Neural cell (in vitro differentiated cells): ENCODE measurements around the gene CDH4.

Source experiments
- MXI1 ChIP-seq: fragments of 450-650 bp; conservative IDR thresholded peaks from 2 replicates; pipeline ENCODE4 v1.6.1; 2014; ENCODE audit warnings: antibody characterized with exemption, mild to moderate bottlenecking; ENCODE audit not compliant: poor library complexity, severe bottlenecking
- POLR2AphosphoS5 ChIP-seq: IDR thresholded peaks from 2 replicates; pipeline ENCODE4 v1.6.1; 2012
- TF ChIP-seq, protein P1 (sequence below): fragments of 450-650 bp; IDR thresholded peaks from 2 replicates; pipeline ENCODE4 v1.5.1; 2014; ENCODE audit warnings: antibody characterized with exemption, mild to moderate bottlenecking, moderate library complexity; ENCODE audit not compliant: poor library complexity, severe bottlenecking
- TF ChIP-seq, protein P2 (sequence below): IDR thresholded peaks from 2 replicates; pipeline ENCODE4 v1.6.1; 2012; ENCODE audit warnings: borderline replicate concordance

DNA sequence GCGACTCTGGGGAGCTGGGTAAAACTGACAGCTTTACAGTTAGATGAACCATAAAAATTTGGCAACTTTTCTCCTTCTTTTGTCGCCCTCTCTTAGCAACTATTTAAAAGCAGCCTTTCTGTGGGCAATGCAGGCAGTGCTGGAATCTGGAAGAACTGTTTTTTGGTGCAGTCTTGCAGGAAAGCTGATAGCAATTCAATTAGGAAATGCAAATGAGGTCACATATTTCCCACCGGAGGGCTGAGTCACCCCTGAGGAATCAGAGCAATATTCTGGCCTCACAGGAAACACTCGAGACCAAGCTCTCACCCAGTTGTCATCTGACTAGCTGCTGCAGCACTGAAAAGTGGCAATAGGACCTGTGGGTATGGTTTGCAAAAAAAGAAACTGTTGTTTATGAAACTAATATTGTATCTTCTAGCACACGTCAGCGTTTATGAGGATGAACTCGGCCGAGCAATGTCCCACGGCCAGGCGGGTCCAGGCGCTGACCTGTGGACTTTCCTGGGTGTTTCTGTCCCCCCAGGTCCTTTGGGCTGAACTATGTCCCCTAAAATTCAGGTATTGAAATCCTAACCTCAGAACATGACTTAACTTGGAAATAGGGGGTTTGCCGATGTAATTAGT, 501.4 kb downstream of the CDH4 start:
- TF ChIP-seq, protein P1, sequence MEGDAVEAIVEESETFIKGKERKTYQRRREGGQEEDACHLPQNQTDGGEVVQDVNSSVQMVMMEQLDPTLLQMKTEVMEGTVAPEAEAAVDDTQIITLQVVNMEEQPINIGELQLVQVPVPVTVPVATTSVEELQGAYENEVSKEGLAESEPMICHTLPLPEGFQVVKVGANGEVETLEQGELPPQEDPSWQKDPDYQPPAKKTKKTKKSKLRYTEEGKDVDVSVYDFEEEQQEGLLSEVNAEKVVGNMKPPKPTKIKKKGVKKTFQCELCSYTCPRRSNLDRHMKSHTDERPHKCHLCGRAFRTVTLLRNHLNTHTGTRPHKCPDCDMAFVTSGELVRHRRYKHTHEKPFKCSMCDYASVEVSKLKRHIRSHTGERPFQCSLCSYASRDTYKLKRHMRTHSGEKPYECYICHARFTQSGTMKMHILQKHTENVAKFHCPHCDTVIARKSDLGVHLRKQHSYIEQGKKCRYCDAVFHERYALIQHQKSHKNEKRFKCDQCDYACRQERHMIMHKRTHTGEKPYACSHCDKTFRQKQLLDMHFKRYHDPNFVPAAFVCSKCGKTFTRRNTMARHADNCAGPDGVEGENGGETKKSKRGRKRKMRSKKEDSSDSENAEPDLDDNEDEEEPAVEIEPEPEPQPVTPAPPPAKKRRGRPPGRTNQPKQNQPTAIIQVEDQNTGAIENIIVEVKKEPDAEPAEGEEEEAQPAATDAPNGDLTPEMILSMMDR, result no peak
- TF ChIP-seq, protein P2, sequence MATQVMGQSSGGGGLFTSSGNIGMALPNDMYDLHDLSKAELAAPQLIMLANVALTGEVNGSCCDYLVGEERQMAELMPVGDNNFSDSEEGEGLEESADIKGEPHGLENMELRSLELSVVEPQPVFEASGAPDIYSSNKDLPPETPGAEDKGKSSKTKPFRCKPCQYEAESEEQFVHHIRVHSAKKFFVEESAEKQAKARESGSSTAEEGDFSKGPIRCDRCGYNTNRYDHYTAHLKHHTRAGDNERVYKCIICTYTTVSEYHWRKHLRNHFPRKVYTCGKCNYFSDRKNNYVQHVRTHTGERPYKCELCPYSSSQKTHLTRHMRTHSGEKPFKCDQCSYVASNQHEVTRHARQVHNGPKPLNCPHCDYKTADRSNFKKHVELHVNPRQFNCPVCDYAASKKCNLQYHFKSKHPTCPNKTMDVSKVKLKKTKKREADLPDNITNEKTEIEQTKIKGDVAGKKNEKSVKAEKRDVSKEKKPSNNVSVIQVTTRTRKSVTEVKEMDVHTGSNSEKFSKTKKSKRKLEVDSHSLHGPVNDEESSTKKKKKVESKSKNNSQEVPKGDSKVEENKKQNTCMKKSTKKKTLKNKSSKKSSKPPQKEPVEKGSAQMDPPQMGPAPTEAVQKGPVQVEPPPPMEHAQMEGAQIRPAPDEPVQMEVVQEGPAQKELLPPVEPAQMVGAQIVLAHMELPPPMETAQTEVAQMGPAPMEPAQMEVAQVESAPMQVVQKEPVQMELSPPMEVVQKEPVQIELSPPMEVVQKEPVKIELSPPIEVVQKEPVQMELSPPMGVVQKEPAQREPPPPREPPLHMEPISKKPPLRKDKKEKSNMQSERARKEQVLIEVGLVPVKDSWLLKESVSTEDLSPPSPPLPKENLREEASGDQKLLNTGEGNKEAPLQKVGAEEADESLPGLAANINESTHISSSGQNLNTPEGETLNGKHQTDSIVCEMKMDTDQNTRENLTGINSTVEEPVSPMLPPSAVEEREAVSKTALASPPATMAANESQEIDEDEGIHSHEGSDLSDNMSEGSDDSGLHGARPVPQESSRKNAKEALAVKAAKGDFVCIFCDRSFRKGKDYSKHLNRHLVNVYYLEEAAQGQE, result no peak
- TF ChIP-seq POLR2AphosphoS5 (no peak), MXI1 (no peak)
